Stimulated activated CD8-positive, alpha-beta memory T cell treated with anti-CD3 and anti-CD28 coated beads, Interleukin-15, amount 100 ng/mL, for 4 hours (primary cell): ENCODE measurements around the gene EEPD1.

Experiments used
- DNase-seq, 2 donors: peaks; one replicate each; pipeline ENCODE4 v3.0.0-alpha.2; 2020; ENCODE audit warnings: low read depth in 2 of 2

EEPD1 gene

DNA sequence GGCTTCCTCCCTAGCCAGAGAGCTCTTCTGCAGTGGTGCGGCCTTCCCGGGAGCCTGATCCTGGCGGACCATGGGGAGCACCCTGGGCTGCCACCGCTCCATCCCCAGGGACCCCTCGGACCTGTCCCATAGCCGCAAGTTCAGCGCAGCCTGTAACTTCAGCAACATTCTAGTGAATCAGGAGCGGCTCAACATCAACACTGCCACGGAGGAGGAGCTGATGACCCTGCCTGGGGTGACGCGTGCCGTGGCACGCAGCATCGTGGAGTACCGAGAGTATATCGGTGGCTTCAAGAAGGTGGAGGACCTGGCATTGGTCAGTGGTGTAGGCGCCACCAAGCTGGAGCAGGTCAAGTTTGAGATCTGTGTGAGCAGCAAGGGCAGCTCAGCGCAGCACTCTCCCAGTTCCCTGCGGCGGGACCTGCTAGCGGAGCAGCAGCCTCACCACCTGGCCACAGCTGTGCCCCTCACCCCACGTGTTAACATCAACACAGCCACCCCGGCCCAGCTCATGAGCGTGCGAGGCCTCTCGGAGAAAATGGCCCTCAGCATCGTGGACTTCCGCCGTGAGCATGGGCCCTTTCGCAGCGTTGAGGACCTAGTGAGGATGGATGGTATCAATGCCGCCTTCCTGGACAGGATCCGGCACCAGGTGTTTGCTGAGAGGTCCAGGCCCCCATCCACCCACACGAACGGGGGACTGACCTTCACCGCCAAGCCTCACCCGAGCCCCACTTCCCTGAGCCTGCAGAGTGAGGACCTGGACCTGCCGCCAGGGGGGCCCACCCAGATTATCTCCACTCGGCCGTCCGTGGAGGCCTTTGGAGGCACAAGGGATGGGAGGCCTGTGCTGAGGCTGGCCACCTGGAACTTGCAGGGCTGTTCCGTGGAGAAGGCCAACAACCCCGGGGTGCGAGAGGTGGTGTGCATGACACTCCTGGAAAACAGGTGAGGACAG lies 1.5 kb downstream of the EEPD1 start:
- DNase-seq: no peak

DNA sequence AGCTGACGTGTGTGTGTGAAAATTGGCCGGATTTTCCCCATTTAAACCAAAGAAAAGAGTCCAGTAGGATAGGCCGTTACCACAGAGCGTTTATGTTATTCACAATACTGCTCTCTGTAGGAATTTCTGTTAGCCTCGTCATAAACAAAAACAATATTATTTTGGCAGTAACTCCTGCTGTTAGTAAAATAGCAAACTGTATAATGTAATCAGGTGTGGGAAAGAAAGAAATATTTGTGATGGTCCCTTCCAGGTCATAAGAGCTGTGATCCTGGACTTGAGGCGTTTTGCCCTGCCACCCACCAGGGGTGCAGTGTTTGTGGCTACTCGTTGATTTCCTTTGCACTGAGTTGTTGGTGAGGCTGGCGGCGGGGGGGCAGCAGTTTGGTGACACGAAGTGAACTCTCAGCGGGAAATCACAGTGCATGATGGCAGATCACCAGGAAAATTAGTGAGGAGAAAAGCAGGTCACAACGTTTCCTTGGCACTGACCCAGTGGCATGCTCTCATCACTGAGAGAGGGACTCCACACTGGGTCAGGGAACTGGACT lies 2.8 kb downstream of the EEPD1 start:
- no peak for DNase-seq

DNA sequence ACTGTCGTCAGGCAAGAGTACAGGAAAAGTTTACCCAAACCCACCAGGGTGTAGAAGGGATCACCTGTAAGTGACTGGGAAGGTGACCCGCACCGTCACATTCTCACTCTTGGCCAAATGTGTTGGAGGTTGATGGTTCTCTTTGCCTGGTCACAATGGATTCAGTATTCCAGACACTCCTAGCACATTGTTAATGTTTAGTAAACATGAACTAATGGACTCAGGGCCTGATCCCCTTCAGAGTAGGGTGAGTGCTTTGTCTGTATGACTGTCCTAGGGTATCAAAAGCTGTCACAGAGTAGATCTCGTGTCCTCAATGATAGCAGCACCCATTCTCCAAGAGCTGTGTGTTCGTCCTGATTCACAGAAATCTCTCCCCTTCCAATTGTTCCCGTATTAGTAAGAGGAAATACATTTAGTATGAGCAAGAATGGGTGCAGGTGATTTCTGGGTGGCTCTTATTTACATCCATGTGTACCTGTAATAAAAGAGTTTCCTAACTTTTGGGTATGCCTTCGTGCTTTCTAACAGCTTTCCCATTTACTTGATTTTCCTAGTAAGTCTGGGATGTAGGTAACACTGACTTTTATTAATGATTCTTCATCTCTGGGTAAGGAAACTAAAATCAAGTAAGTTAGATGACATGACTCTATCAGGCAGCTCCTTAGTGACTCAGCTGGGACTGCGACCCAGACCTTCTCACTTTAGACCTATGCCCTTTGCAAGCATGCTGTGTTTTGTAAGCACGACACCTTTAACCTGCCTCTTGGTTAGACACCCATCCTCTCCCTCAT lies 4.7 kb downstream of the EEPD1 start:
- DNase-seq: no peak

DNA sequence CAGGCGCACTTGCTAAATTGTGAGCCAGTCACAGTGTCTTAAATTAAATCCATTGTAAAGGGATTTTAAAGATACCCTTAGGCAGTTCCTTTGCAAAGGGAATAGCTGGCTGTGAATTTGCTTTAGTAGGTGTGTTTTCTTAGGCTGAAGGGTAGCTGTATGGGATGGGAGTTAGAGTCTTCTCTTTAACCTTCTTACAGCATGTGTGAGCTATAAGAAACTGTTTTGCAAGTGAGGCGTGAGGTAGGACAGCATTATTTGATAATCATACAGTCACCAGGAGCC lies 5.2 kb downstream of the EEPD1 start:
- no peak for DNase-seq

DNA sequence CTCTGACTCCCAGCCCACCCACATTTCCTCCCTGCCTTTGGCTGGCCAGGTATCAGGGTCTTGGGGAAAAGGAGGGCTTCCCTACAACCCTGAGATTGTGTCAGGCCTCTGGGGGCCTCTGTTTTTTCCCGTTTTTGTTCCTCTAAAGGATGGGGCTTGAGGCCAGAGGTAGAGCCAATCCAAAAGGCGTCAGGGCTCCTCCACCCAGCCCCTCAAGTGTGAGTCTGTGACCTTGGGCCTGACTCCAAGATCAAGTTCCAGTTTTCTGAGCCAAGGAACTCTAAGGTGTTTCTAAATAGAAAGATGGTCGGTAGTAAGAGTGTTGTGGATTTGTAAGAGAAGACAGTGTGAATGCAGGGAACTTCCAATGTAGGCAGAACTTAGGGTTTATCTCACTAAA lies 6.6 kb downstream of the EEPD1 start:
- no peak for DNase-seq

DNA sequence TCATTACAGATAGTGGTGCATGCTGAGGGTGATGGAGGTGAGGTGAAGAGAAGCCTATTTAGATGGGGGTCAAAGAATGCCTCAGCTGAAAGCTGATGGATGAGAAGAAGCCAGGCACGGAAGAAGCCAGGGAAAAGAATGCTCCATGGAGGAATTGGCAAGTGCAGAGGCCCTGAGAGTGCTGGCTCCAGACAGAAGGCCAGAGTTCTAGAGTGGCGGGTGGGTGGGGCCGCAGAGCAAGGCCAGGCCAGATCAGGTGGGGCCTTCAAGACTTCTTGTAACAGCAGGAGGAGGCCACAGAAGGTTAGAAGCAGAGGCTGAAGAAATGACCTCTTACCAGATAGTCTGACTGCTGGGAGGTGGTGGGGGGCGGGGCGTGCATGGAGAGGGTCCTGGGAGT lies 7.3 kb downstream of the EEPD1 start:
- DNase-seq: no peak

DNA sequence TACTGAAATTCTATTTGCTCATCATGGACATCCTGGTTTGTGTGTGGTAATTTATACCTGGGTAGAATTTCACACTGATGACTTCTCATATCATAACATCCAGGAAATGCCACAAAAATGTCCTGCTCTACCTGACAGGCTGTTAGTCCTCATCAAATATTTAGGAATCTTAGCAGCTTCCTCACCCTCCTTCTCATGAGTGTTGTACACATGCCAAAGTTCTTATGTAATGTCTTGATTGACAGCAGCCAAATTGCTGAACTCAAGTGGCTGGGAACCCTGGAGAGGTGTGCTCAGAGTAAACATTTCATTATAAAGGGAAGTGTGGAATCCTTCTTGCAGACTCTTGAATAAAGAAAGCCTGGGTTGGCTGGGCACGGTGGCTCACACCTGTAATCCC lies 8.9 kb downstream of the EEPD1 start:
- DNase-seq: no peak

DNA sequence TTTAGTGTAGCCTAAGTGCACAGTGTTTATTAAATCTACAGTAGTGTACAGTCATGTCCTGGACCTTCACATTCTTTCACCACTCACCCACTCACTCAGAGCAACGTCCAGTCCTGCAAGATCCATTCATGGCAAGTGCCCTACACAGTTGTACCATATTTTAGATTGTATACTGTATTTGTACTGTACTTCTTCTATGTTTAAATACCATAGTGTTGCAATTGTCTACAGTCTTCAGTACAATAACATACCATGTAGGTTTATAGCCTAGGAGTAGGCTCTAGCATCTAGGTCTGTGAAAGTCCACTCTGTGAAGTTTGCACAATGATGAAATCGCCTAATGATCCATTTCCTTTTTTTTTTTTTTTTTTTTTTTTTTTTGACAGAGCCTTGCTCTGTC lies 12.0 kb downstream of the EEPD1 start:
- no peak for DNase-seq

DNA sequence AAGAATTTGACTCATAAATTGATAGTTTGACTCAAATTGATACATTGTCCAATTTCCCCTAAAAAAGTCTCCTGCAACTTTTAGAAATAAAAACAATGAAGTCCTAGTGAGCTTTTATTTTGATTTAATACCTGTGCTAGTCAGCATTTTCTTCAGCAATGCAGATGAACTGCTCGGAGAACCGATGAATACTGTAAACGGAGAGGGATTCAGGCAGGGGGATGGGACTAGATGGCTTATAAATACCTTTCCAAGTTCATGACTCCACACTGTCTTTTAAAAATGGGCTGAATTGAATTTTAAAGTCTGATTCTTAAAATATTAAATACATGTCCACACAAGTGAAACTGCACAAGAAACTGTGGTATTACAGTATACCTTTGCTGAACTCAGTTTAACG lies 12.7 kb downstream of the EEPD1 start:
- no peak for DNase-seq

DNA sequence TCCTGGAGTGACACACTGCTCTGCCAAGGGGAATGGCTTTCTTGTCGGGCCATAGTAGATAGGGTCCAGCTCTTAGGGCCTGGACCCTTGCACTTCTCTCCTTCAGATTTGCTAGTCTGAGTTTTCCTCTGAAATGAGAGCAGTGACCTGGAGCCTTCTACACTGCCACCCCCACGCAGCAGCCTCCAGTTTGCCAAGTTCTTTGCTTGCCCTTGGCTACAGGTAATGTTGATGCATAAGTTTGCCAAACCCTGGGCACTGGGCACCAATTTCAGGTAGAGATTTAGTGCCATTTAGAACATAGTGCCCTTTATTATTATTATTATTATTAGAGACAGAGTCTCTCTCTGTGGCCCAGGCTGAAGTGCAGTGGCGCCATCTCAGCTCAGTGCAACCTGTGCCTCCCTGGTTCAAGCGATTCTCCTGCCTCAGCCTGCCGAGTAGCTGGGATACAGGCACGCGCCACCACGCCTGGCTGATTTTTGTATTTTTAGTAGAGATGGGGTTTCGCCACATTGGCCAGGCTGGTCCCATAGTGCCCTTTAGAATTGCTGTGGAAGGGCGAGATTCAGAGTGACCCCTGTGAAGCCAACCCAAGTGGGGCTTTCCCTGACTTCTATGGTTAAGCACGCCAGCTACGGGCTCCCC lies 14.5 kb downstream of the EEPD1 start:
- no peak for DNase-seq

DNA sequence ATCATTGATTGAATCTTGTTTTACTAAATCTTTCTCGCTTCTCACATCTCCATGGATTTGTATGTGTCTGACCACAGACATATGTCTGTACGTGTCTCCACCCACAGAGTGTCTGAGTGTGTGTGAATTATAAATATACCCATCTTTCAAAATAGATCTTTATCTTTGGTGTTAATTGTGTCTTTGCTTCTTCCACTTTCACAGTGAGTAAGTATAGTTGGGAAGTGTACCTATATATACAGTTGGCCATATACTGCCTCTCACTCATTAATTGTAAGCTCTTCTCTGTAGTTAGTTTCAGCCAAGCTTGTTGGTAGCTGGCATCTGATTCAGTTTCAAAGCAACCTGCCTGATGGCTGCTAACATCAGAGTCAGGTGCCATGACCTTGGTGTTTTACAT lies 18.4 kb downstream of the EEPD1 start:
- DNase-seq: no peak

DNA sequence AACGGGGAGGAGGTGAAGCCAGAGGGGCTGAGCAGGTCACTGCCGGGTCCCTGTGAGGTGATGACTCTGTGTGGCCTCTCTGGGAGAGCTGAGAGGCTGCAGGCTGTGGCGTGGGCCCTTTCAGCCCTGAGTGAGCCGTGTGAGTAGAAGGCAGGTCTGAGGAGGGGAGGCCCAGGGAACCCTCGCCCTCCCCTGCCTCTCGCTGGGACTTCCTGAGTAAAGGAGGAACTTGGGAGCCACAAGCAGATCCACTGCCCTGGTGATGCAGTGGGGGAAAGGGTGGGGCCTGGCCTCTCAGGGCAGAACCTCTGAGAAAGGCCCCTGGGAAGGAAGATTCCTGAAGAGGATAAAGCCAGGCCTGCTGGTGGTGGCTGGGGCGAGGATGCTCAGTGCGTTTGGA lies 22.8 kb downstream of the EEPD1 start:
- DNase-seq: no peak

DNA sequence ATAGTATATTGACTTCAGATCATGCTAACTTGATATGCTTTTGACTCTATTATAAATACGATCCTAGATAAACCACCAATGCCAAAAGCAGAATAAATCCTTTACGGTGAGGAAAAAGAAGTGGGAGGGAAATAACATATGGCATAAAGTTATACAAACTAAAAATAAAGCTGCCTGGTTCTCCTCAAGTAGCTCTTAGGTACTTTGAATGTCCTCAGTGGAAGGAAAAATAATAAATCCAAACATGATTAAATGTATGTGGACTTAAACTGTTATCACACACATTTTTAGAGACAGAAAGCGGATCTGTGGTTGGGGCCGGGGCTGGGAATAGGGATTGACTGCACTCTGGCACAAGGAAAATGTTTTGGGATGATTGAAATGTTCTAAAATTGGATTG lies 23.6 kb downstream of the EEPD1 start:
- no peak for DNase-seq

DNA sequence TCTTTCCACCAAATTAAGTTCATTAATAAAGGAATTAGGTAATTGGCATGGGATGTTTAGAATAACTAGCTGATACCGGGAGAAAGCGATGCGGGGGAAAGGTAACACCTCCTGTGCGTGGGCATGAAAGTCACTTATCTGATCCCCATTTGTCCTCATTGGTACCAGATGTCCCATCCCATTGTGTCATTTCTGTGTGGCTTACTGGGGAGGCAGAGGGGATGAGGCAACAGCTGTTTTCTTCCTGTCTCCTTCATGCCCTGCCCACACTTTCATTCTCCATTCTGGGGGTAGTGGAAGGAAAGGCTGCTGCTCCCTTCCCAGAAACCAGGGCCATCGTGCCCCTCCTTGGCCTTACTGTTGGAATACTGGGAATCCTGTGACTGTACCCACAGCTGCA lies 27.1 kb downstream of the EEPD1 start:
- DNase-seq: no peak

DNA sequence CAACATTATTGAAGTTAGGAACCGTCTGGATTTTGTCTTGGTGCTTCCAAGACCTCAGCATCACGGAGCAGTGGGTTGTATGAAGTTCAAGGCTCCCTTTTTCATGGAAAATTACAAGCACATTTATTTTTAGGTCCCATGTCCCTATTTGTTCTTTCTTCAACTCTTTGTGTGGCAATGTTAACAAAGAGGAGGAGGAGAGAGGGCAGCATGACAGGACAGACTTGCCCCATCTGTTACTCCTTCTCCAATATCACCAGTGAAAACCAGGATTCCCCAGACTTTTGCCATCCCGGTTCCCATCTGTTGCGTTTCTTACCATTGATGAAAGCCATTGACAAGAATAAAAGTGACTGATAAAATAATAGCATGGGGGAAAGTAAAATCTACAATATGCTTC lies 28.6 kb downstream of the EEPD1 start:
- no peak for DNase-seq

DNA sequence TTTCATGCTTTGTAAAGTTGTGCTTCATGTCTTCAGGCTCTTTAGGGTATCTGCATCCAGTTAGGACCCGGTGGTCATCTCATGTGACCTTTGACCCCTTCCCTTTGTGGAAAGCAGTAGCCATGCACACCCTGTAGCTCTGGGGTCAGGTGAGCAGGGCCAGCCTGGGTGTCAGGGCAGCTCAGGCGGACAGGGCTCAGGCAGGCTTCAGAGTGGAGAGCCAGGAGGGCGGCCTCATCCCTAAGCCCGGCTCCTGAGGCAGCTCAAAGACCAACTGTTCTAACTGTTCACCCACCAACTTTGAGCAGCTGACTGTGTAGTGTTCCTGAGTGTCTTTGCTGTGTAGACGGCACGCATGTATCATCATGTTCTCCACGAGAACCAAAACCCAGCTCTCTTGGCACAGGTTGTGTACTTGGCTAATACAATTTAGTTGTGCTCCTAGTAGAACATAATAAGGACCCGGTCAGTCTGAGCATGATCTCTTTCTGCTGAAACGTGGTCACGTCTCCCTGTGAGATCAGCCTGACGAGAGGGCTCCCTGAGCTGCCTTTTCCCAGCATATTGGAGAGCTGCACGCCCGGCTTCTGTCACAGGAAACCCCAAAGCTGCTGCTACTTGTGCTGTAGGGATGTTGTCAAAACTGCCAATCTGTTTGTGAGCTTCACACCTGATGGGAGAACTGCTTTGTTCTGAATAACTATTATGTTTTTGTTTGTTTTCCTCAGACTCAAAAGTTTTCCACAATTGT lies 30.0 kb downstream of the EEPD1 start:
- DNase-seq: no peak

DNA sequence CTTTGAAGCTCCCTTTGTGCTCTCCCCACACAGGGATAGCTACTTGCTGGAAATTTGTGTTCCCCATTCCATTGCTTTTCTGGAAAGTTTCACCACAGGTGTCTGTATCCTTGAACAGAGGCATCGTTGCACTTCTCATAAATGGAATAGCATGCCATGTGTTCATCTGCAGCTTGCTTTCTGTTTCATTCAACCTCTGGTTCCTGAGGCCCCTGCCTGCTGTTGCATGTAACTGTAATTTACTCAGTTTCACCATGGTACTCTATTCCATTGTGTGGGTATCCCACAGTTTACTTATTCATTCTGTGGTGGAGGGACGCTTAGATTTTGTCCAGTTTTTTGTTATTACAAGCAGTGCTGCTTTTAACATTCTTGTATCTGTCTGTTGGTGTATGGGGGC lies 32.0 kb downstream of the EEPD1 start:
- DNase-seq: no peak

DNA sequence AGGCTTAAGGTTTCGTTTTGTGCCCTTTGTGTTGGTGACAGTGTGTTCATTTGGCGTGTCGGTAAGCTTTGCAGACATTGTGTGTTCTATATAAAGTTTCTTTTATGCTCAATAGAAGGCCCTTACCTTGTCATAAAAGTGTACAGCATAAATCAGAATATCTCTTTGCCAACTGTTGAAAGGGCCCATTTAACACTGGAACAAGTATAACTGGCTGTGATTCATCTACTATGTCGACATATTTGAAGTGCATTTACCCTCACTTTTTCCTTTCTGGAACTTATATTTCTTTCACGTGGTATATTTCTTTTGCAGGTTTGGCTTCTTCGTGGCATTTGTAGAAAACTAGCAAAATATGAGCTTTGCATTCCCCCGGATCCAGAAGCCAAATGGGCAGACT lies 32.7 kb downstream of the EEPD1 start:
- DNase-seq: no peak

DNA sequence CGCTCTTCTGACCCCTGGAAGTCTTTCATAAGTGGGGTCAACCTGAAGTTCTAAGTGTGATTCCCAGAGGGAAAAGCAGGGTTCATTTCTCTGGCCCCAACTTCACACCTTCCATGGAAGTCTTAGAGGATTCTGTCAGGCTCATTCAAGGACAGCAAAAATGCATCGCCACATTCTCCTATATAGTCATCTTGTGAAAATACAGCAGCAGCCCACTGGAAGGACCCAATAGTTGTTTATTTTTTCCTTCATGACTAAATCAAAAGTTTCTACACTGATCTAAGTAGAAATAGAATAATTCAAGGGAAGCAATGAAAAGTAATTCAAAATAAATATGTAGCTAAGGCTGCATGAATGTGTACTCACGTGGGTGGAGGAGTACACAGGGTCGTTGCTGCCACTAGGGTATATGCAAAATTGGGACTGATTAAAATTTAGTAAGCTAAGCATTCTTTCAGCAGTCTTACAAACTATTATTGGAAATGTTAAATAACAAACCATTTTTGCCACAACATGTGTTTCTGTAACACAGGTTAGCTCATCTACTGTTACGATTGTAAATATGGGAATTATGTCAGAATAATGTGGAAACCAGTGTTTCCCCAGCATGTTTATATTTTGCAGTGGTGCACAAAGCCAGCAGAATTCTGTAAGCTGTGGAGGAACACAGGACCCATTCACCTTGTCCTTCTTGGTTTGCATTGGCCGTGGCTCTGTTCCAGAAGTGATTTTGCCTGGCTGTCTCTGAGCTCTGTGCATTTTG lies 33.5 kb downstream of the EEPD1 start:
- DNase-seq: no peak

DNA sequence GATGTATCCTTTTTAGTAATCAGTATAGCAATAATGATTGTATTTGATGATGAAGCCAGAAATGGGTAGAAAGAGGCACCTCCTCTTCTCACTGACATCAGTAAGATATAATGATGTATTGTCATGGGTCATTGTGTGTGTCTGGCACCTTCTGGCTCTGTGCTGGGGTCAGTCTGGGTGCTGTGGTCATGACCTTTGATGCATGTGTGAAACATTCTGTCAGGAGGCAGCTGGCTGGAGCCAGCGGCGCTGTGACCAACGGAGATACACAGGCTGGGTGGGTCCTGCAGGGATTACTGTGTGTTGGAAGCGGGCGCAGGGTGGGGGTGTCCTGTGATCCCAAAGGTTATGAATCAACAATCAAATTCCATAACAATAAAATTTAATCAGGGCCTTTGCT lies 35.2 kb downstream of the EEPD1 start:
- no peak for DNase-seq

DNA sequence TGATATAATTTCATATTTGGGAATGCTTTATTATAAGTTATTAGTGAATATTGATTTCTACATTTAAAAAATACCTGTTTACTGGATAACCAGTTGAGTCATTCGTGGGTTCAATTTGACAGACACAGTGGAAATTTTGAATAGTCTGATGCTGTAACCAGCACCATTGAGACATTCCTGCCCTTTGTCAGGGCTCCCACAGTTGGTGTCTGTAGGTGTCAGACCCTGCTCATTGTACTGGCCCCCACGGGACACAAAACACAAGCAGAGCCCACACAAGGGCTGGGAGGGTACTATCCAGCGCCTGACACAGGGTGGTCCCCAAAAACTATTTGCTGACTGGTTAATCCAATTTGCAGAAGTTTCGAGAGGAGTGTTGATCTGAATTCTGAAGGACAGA lies 35.9 kb downstream of the EEPD1 start:
- no peak for DNase-seq
